ENCODE measurements around the gene LTF.

Gene LTF

DNA sequence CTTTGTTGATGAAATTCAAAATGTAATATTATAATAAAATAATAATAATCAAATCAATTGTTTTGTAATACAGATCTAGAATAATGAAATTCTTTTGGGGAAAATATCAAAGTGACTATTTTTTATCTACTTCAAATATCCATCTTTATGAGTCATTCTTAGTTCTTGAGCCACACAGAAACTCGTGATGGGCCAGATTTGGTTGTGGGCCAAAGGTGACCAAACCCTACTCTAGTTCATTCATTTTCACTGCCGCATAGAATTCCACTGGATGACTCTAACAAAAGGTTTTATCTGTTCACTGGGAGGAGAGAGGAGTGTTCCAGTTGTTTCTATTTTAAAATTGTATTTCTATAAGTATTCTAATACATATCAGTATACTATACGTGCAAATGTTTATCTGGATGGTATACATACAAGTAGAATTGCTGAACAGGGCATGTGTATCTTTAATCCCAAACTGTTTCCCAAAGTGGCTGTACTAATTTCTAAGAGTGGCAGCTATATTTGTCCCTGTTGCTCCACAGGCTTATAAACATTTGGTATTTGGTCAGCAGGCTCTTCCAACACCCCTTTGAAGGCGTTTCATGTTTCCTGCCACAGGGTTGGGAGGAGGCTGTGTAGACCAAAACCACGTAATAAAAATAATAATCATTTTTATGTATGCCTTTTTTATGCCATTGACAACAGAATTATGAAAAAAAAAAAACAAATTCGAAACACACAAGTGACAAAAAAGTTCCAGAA is 25.8 kb upstream of the LTF start:
- no peak for DNase-seq

DNA sequence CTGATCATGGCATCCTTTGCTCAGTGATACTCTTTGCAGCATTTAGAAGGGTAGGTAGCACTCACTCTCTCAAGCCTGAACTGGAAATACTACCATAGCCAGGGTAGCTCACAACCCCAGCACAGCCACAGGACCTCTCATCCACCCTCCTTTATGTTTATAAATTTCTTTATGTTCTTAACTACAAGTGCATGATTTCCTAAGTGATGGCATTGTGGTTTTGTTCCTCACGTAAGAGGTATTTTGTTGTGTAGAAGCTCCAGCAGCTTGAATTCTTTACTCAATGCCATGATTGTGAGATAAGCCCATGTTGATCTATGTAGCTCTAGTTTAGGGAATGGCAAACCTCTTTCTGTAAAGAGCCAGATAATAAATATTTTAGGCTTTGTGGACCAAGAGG is 25.2 kb upstream of the LTF start:
- DNase-seq: no peak

DNA sequence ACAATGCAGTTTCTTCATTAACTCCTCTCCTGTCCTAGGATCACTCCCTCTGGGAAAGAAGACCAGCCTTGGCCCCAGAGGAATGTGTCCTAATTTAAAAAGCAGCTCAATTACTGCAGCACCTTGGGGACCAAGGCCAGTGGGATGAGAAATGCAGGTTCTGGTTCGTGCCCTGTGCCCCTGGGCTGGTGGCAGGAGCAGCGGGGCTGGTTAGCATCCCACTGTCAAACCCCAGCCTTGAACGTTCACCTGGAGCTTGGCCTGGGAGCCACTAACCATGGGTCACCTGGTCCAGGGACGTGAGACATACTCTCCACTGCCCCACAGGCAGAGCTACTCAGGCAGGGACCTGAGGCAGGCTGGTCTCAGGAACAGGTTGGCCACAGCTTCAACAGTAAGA is 24.7 kb upstream of the LTF start:
- DNase-seq: no peak

DNA sequence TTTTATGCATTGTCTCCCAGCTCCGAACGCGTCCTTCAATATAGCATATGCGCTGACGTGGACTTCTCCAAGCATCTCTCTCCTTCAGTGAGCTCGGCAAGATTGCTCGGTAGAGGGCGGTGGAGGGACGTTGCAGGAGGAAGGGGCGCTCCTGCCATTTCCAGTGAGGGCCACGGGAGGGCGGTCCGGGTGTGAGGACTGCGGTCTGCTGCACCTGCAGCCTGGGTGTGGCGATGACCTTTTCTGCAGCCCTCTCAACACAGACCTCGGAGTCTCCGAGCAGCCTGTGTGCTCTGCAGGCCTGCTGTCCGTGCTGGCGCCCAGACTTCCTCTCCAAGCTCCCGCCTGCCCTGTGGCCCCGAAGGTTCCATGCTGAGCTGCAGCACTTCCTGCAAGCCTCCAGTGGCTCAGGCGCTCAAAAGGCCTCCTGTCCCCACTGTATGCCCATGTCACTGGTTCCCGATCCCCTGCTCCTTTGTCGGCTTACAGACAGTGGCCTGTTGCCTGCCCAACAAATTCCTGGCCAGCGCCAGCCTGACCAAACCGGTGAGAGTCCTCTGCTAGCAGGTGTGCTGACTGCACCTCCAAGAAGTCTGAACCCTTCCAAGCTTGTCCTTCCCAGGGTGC is 24.1 kb upstream of the LTF start:
- DNase-seq: peak; percentile 77

DNA sequence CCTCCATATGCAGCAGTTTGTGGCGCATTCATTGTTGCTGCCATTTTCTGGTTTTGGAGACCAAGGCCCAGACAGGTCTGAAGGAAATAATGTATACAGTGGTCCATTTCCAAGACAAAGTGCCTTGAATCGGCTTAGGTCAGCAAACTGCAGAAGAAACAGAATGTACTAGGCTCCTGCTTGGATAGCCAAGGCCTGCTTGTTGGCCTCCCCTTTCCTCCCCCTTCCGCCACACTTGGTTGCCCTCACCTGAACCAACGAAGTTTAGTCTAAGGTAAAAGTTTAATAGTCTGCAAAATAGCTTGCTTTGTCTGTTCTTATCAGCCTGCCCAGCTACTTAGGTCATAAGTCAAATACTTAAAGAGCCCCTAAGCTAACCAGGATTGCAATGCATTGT is 21.1 kb upstream of the LTF start:
- DNase-seq: no peak

DNA sequence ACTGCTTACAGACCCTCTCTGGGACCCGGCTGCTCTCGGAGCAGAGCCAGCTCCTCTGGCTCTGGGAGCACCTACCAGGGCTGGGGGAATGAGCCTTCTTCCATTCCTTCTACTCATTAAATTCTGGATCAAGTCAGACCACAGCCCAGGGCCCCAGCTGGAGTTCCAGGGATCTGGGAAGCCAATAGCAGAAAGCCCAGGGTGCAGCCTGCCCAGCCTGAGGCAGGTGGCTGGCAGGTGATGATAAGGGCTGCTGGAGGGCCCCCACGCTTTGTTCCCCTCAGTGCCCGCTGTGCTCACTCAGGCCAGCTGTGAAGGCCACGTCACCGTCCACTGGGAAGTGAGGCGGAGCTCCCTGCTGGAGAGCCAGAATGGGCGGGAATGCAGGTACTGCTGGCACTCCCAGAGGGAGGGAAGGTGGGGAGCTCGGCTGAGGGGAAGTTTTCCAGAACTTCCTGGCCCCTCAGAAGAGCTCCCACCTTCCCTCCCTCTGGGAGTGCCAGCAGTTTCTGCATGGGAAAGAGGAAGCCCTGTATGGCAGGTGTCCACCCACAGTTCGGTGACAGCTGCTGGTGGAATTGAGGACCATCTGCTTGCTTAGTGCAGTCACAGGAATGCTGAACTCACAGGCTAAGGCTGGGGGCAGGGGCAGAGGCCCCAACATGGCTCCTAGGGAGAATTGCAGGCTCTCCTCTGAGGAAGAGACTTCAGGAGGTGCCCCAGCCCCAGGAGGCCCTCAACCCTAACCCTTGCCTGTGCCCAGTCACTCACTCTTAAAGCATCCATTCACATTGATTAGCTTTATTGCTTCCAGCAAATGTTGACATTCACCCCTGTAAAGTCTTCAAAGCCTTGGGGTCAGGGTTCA is 20.4 kb upstream of the LTF start:
- DNase-seq: peak; percentile 77

DNA sequence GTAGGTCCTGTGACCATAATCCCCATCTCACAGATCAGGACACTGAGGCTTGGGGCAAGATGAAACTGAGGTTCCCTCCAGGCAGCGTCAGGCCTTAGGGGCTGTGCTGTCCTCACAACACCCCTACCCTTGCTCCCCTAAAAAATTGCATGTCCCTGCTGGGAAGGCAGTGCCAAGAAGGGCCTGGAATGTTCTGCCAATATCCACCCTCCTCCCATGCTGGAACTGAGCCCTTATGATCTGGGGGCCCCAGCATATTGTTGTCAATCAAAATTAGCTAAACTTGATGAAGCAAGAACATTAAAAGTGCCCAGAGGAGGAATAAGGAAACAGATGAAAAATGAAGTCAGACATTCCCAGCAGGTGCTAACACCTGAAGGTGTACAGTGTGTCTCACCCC is 19.7 kb upstream of the LTF start:
- no peak for DNase-seq

DNA sequence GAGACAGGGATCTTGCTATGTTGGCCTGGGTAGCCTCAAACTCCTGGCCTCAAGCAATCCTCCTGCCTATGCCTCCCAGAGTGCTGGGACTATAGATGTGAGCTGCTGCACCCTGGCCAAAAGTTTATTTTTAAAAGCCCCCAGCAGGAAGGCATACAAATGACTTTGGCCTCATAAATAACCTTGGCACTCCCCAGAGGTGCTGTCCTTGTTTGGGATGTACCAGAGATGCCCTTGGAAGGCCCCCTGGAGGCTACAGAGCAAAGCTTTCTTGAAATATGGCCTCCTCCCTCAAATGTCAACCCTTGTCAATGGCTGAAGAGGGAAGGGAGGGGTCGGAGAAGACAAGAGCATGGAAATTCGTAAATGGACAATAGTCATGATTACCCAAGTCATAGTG is 19.1 kb upstream of the LTF start:
- DNase-seq: no peak

DNA sequence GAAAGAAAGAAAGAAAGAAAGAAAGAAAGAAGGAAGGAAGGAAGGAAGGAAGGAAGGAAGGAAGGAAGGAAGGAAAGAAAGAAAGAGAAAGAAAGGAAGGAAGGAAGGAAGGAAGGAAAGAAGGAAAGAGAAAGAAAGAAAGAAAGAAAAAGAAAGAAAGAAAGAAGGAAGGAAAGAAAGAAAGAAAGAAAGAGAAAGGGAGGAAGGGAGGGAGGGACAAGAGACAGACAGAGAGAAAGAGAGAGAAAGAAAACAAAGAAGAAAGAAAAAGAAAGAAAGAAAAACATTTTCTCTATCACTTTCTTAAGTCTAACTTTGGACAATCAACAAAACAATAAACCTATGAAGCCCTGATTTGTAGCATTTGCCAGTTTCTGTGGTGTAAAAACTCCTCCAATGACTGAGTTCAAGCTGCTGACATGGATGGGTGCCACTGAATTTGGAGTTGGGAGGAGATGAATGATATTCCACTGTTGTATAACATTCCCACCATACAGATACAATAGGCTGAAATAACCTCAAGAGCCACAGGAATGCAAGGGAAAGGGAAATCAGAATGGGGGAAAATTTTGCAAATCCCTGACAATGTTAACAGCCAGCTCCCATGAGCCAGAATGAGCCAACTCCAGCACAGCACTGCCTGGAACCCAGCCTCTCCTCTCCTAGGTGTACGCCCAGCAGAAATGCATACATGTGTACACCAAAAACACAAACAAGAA is 18.1 kb upstream of the LTF start:
- no peak for DNase-seq

DNA sequence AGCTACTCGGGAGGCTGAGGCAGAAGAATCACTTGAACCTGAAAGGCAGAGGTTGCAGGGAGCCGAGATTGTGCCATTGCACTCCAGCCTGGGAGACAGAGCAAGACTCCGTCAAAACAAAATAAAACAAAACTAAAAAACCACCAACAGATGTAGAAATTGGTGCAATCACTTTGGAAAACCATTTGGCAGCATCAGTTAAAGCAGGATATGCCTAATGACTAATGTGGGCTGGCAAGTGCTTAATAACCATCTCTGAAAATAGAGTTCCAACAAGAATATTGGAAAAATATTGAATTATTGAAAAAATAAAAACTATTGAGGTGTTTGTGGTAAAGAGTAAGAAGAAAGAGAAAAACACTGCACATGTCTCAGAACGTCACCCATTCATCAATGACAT is 16.9 kb upstream of the LTF start:
- no peak for DNase-seq

DNA sequence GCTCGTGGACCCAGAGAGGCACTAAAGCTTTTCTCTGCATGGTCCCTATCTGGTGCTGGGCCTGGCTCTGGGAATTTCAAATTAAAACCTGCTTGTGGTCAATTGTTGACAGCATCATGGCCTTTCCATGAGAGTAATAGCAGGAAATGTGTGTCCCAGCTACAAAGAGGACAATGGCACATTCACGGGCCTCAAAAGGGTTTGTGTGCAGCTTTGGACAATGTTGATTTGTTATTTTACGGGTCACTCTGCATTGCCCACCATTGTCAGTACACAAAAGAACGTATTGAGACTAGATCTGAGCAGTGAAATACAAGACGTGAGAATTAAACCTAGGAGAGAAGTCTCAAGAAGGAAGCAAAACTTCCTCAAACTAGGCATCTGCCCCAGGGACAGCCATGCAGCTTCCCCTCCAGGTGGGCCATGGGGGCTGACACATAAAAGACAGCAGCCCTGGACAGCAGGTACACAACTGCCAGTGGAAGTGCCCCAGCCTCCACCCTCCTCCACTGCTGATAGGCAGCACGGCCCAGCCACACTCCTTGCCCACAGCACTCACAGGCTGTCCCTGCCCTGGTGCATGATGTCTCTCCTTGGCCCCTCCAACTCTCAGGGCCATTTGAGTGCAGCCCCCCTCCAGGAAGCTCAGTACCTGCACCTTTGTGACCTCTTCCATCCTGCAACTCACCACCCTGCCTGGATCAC is 15.9 kb upstream of the LTF start:
- no peak for DNase-seq

DNA sequence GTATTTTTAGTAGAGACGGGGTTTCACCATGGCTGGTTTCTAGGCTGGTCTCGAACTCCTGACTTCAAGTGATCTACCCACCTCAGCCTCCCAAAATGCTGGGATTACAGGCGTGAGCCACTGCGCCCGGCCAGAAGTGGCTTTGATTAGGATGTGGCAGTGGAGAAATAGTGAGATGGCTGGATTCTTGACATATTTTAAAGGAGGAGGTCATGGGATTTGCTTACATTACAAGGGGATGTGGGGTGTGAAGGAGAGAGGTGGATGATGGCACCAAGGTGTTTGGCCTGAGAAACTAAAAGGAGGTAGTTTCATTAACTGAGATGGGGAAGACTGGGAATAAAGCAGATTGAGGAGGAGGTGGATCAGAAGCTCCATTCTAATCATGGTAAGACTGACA is 15.0 kb upstream of the LTF start:
- no peak for DNase-seq

DNA sequence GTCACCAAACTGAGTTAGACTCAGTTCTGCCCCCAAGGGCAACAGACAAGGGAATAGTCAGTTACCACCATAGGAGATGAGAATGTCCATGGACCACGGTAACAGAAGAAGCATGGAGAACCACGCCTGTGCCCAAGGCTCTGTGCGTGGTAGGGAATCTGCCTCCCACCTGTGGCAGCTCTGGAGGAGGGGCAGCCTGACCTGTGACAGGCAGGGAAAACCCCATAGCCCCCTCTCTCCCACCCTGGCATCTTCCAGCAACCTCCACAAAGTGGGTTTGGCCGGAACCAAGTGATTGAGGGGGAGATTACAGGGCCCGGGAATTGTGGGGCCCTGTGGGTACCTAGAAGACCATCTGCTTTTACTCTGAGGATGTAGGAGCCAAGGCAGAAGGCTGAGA is 14.3 kb upstream of the LTF start:
- no peak for DNase-seq

DNA sequence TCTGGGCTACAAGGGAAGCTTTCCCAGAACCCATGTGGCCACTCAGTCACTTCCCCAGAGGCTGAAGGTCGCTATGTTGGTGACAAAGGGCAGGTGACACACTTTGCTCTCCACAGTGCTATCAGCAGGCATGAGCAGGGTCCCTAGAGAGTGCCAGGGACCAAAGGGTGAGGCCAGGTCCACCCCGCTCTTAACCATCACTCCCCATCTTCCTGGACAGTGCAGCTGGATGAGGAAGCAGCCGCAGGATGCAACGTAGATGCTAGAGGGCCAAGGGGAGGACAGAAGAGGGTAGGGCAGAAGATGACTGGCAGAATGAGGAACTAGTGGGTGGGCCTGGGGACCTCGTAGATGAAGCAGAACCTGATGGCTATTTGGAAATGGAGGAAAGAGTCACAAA is 13.6 kb upstream of the LTF start:
- DNase-seq: no peak

DNA sequence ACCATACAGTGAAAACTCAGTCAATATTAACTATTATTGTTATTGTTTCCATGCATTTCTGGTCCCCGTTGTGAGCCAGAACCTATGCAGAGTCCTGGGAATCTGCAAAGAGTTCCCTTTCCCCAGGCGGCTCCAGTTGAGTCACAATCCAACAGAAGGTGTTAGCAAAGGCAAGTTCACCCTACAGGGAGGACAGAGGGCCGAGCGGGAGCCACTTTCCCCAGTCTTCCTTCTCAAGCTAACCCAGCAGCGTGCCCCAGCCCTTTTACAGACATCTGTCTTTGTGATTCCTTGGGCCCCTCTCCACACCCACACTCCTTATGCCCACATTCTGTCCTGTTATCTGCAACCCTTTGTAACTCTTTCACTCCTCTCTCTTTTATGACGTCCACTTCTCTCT is 13.1 kb upstream of the LTF start:
- no peak for DNase-seq

DNA sequence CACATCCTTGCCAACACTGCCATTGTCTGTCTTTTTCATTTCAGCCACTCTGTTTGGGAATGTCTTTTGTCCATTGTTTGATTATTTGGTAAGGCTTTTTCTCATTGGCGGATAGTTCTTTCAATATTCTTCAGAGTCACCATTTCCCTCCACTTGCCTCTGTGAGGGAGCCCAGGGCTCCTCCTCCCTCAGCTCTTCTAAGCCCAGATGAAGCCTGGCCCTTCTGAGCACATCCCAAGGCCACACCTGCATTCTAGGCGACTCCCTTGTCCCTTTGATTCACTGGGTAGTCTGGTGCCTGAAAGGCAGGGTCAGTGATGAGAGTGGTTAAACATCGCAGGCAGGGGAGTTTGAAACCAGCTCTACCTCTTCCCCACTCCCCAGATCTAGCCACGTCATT is 12.4 kb upstream of the LTF start:
- DNase-seq: no peak

DNA sequence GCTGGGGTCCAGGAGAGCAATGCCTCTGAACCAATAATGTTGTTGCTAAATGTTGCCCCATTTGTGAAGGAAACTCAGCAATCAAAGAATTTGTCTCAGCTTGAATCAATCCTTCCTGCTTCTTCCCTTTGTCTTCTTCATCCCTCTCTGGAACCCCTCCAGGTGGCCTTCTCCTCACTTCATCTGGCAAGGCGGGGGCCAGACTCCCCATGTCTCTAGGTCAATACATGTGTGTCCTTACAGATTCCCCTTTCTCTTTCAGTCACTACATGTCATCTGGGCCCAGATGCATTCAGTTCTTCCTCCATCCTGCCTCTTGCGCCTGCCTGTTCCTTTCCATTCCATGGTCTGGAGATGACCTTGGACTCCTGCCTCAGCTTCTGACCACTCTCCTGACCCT is 8.0 kb upstream of the LTF start:
- no peak for DNase-seq

DNA sequence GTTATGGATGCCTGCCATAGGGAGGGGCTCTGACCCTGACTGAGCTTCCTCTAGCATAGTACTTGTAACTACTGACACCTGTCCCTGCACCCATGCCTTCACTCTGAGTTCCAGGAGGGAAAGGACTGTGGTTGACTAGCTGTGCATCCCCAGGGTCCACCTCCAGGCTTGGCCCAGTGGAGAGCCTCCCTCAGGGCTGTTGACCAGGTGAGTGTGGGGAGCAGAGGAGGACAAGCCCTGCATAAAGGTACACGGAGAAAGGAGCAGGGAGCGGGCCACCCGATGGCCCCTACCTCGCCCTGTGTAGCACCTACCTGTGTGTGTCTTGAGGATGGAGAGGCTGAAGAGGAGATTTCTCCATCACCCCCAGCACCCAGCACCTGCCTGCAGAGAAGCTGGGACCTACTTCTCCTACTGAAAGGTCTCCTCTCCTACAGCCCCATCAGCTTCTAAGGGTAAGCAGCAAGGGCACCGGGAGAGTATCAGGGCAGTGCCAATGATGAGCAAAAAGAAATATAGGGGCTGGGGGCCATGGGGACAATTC is 6.7 kb upstream of the LTF start:
- DNase-seq: no peak

DNA sequence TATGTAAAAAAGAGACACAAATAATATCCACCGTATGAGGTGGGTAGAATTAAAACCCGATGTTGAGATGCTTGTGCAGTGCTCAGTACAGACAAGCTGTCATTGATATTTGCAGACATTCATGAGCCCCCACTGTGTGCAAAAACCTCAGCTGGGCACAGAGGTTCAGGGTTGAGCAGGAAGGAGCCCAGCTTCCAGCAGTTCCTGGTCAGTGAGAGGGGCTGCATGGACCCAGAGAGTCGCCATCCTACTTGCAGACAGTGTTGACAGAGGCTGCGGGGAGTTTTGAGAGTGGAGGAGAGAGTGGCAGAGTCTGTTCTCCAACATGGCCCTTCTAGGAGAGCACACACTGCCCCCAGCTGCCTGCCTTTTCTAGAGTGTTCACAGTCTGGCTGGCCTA is 6.1 kb upstream of the LTF start:
- DNase-seq: no peak

DNA sequence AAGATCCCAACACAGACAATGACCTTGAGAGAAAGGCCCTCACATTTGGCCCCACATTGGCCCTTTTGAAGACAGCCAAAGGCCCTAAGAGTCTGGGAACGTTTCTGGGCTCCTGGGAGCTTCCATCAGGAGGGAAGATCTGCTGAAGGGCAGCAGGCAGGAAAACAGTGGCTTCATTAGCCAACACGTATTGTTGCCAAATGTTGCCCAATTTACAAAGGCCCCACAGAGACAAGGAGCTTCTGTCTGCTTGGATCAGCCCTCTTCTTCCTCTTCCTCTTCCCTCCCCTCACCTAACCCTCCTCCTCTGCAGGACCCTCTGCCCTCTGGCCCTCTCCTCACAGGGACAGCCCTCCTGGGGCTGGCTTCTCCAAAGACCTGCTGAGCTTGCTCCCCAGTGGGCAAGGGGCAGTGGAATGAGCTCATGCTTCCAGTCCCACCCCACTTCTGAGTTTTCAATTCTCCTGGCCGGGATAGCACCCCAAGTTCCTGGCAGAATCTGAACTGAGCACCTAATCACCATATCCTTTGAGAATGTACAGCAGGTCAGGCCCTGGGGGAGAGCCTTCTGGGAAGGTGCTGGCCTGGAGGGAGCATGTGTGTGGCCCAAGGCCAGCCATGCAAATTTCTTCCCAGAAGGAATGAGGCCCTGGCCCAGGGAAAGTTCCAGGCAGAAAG is 5.1 kb upstream of the LTF start:
- DNase-seq: no peak

DNA sequence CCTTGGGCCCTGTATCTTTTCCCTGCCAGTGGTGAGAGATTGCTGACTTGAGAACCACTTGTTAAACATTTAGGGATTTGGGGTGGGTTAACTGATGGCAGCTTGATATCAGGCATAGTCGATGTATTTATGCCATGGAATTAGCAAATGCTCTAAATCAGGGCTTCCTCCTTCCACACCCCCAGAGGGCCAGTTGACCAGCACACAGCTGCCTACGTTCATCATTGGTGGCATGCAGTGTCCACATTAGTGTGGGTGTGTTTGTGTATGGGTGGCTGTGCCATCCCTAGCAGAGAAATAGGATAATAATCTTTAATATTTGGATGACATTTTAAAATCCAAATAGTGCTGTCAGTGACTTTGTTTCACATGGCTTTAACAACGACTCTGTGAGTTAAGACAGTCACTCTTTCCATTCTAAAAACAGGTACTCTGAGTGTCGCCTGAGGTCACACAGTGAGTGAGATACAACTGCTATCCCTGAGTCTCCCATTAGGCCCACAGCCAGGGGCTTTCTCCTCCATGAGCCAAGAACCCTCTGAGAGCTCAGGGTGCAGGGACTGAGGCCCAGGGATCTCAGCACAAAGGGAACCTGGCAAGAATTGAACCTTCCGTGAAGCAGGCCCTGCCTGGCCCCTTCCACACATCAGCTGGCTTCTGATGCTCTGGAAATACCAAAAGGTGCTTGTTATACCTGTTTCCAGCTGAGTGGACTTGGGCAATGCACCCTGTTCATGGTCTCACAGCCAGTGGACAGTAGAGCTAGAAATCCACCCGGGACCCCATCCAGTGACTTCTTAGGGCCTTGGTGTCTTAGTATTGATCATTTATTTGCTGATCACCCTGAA is 4.3 kb upstream of the LTF start:
- DNase-seq: no peak

All from NCI-H774 (cell line).